GM19452 (cell line): Measurements from ENCODE around the gene CD2BP2.

Experiments used
- ATAC-seq: cut with Tn5 transposase; IDR thresholded peaks from one replicate; pipeline ENCODE4 v1.9.1; 2021; ENCODE audit not compliant: unreplicated experiment

Gene CD2BP2

GRCh38 chr16:30365200-30365599 lies 10.1 kb upstream of the CD2BP2 start:
- ATAC-seq: no peak

DNA sequence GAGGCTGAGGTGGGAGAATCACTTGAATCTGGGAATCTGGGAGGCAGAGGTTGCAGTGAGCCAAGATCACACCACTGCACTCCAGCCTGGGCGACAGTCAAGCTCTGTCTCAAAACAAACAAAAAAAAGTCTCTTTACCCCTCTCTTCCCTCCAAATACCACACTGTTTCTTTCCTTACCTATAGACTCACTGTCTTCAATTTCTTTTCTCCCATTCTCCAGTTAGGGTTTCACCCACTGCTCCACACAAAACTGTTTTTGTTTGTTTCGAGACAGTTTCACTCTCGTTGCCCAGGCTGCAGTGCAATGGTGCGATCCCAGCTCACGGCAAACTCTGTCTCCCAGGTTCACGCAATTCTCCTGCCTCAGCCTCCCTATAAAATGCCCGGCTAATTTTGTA lies 6.1 kb upstream of the CD2BP2 start:
- no peak for ATAC-seq

DNA sequence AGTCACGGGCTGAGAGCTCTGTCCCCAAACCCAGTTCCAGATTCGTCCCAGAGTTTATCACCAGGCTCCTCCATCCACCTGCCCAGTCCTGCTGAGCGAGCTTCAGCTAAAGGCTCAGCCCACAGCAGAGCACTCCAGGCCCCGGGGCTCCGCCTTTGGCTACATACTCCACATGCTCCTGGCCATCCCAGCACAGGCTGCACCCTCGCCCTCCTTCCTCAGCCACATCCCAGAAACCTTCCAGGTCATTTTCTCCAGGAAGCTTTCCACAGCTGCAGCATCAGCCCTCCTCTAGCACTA lies 4.7 kb upstream of the CD2BP2 start:
- ATAC-seq: no peak

DNA sequence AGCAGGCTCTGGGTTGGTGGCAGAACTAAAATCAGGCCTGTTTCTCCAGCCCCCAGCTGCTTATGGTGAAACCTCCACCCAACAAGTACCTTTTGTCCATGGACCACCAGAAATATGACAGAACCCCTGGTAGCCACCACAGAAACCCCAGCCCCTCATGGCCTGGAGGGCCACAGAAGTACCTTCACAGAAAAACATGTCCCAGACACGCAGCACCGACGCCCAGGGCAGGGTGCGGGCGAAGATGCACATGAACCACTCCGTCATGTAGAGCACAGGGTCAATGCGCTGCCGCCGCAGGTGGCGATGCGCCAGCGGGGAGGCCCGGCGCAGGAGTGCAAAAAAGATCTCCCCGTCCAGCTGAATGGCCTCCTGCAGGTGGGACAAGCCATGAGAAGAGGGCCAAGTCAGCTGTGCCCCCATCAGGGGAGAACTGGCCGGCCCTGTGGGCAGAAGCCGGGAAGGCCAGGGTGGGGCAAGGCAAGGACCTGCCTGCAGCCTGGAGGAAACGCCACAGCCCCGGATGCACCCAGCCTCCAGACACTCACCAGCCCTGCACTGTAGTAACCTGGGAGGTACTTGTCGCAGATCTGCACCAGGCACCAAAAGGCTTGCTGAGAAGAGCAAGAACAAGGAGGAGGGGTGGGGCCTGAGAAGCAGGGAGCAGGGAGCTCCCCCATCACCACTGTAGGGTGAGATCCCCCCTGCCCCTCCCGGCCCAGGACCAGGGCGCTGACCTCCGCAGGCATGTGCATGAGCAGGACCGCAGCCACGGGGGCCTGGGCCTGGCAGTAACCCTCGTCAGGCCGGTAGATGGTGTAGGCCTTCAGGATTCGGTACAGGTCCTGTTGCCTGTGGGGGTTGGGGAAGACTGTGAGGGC lies 4.1 kb upstream of the CD2BP2 start:
- ATAC-seq: no peak

- ATAC-seq: no peak
Observed at GRCh38 chr16:30358577-30358936, 3.4 kb upstream of the CD2BP2 start.

GRCh38 chr16:30357715-30358576 lies 2.8 kb upstream of the CD2BP2 start:
- no peak for ATAC-seq

- no peak for ATAC-seq
Observed at GRCh38 chr16:30357085-30357714, 2.1 kb upstream of the CD2BP2 start.

DNA sequence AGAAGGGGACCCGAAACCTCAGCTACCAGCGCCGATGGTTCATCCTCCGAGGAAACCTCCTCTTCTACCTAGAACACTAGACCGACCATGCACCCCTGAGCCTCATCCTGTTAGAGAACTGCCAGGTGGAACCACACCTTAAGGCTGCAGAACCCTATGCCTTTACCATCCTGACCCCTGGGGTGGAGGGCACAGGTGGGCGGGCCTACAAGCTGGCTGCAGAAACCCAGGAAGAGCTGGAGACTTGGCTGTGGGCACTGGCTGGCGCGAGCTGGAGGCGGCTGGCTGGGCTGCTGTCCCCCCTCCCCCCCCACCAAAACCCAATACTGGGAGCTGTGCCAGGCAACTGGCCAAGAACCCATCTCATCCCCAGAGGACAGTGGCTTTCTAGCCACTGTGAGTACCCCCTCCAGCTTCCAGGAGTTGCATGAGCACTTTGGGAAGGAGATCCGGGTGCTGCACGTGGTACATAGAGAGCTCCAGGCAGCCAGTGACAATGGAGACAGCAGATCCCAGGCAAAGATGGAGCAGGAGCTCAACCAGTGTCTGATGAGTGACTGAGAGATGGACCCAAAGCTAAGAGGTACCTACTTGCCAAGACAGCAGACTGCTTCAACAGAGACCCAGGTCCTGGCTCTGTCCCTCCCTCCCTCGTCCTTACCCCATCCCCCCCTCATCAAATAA lies 1.4 kb upstream of the CD2BP2 start:
- ATAC-seq: no peak

DNA sequence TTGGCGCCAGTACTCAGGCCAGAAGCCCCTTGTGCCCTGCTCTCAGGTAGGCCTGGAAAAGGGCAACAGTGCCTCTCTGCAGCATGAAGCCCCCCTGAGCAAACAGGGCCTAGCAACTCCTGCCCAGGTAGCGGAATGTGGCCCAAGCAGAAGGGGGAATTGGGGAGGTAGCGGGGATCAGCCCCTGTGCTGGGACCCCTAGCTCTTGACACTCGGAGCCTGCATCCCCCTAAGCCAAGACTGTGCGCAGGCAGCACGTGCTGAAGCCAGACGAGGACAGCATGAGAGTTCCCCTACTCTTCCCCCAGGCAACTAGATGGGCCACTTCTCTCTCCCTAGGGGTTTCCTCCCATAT lies 823 bp upstream of the CD2BP2 start:
- ATAC-seq: no peak

DNA sequence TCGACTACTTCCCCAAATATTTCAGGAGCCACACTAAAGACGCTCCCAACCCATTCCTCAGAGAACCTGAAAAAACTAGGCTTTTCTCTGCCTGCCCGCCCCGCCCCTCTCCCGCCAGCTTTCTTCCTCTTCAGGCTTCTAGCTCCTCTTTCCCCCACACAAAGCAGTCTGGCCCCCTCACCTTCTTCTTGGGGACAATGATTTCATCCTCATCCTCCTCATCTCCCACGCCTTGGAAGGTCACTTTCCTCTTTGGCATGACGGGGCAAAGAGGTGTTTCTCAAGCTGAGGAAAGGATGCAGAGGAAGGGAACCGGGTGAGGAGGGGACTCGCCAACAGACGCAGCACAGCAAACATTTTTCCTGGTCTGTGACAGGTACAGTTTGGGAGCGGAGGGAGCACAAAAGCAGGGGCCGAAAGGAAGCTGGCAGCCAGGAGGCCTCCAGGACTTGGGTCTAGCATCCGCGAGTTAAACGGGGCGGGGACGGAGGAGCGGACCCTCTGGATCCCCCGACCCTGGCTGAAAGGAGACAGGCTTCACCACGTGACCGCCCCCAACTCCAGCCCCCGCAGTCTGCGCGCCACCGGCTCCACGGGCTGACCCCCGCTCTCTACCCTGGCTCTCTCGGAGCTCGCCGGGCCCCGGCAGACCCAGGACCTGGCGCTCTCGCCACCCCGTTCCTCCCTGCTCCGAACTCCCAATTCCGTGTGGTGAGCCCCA lies 525 bp downstream of the CD2BP2 start:
- ATAC-seq: peak; percentile 4

DNA sequence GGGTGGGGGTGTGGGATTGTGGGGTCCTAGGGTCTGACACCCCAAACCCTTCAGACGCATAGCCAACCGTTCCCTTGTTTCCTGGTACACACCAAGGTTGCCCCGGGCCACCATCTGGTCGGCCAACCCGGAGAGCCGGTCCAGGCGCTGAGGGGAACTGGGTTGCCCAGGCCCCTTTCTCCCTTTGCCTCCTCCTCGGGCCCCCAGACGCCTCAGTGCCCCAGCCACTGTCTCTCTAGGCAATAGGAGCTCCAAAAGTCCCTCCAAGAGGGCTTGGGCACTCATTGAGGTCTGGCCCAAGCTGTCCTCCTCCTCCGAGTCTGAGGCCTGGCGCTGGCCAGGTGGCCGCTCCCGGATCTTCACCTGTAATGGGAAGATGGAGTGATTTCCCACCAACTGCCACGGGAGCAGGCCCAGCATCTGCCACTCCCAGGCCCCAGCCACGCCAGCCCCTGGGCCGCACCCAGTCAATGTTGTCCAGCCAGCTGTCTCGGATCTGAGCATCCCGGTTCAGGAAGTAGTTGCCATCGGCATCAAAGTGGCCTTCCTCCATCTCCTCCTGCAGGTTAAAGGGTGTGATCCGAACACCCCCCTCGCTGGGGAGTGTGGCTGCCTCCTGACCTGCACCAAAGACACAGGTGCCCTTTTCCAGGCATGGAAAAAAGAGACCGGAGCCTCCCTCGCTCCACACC lies 1.5 kb downstream of the CD2BP2 start:
- no peak for ATAC-seq

- ATAC-seq: no peak
Observed at GRCh38 chr16:30352488-30353401, 2.4 kb downstream of the CD2BP2 start.

DNA sequence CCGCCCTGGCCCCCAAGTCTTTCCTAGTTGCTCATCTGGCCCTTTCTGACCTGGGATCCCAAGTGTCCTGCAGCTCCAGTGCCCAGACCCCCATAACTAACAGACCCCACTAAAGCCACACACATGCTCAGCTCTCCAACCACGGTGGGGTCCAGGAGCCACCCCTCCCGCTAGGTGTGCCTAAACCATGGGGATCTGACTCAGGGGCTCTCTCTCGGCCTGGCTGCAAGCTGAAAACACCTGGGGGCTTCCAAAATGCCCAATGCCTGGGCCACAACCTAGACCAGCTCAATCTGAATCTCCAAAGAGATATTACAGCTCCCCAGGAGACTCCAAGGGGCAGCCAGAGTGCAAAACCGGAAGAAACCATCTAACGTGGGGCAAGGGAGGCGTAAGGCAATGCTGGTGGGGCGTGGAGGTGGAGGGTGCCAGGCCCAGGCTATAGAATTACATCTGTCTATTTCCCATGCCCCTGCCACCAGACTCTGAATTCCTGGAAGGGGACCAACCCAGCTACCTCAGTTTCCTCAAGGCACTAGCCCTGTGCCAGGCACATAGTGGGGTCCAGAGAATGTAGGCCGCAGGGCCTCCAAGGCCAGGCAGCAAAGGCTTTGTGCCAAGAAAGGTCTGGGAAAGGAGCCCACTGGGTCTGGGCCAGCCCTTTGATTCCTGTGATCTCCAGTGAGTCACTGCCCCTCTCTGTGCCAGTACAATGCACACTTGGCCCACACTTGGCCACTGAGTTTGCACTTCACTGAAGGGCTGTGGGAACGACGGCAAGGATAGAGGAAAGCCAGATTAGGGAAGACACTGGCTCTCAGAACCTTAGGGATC lies 3.3 kb downstream of the CD2BP2 start:
- no peak for ATAC-seq

GRCh38 chr16:30351001-30351441 lies 4.1 kb downstream of the CD2BP2 start:
- ATAC-seq: no peak

GRCh38 chr16:30350134-30350871 lies 4.8 kb downstream of the CD2BP2 start:
- peak; percentile 64 for ATAC-seq

DNA sequence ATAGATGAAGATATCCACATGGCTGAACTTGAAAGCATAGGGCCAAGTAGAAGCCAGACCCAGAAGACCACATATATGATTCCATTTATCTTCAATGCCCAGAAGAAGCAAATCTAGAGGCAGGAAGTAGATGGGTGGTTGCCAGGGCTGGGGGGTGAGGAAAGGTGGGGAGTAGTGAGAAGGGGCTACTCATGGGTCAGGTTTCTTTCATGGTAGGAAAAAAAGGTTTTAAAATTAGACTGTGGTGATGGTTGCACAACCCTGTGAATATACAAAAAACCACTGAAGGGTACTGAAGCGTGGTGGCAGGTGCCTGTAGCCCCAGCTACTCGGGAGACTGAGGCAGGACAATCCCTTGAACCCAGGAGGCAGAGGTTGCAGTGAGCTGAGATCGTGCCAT lies 5.4 kb downstream of the CD2BP2 start:
- peak; percentile 37 for ATAC-seq

GRCh38 chr16:30348929-30349328 lies 6.2 kb downstream of the CD2BP2 start:
- ATAC-seq: no peak
